Activated CD4-positive, alpha-beta T cell treated with anti-CD3 and anti-CD28 coated beads for 24 hours (primary cell): ENCODE measurements around the gene PLXNA4.

Experiments used
- DNase-seq, 2 donors: peaks; one replicate each; pipeline ENCODE4 v3.0.0-alpha.2; 2020; ENCODE audit warnings: low read depth in 2 of 2

Gene PLXNA4

GRCh38 chr7:132536654-132537395, 39.4 kb downstream of the PLXNA4 start:
- no peak for DNase-seq

GRCh38 chr7:132533916-132534315, 42.4 kb downstream of the PLXNA4 start:
- DNase-seq: no peak

- no peak for DNase-seq
These were observed 44.0 kb downstream of the PLXNA4 start for GRCh38 chr7:132532281-132532680.

GRCh38 chr7:132531562-132531961, 44.7 kb downstream of the PLXNA4 start:
- DNase-seq: no peak

GRCh38 chr7:132528695-132529094, 47.6 kb downstream of the PLXNA4 start:
- no peak for DNase-seq

- DNase-seq: no peak
These were observed 48.5 kb downstream of the PLXNA4 start for GRCh38 chr7:132527467-132528410.

GRCh38 chr7:132526111-132526740, 50.0 kb downstream of the PLXNA4 start:
- no peak for DNase-seq

GRCh38 chr7:132521423-132521822, 54.8 kb downstream of the PLXNA4 start:
- no peak for DNase-seq

- no peak for DNase-seq
These were observed 55.5 kb downstream of the PLXNA4 start for GRCh38 chr7:132520591-132521280.

- DNase-seq: no peak
These were observed 56.3 kb downstream of the PLXNA4 start for GRCh38 chr7:132519936-132520335.

GRCh38 chr7:132518839-132519173, 57.5 kb downstream of the PLXNA4 start:
- DNase-seq: no peak

- no peak for DNase-seq
These were observed 58.0 kb downstream of the PLXNA4 start for GRCh38 chr7:132518102-132518838.

- DNase-seq: no peak
These were observed 60.0 kb downstream of the PLXNA4 start for GRCh38 chr7:132516042-132516840.

- DNase-seq: no peak
These were observed 61.1 kb downstream of the PLXNA4 start for GRCh38 chr7:132515181-132515580.

- no peak for DNase-seq
These were observed 61.8 kb downstream of the PLXNA4 start for GRCh38 chr7:132514430-132514829.

GRCh38 chr7:132511921-132512320, 64.3 kb downstream of the PLXNA4 start:
- no peak for DNase-seq

GRCh38 chr7:132511387-132511786, 64.9 kb downstream of the PLXNA4 start:
- DNase-seq: no peak

- no peak for DNase-seq
These were observed 66.6 kb downstream of the PLXNA4 start for GRCh38 chr7:132509643-132510042.

GRCh38 chr7:132508724-132509353, 67.4 kb downstream of the PLXNA4 start:
- no peak for DNase-seq

- DNase-seq: no peak
These were observed 71.4 kb downstream of the PLXNA4 start for GRCh38 chr7:132504852-132505251.
